Activated naive CD8-positive, alpha-beta T cell treated with anti-CD3 and anti-CD28 coated beads, Interleukin-2, amount 10 ng/mL, durations not matched to agents 7 days and 5 days (primary cell): ENCODE data around the gene MTA1. TPM values are rescaled to one million over a fixed set of nuclear protein-coding genes. Genes with fewer than 3 reads are reported as not detected.

Experiments used
- ATAC-seq: fragments of 150-1000 bp; cut with Tn5 transposase; one replicate; pipeline ENCODE4 v1.10.0; 2021; ENCODE audit warnings: low read depth, moderate library complexity
- POLR2A ChIA-PET: fragments of 350-600 bp; sonication (Branson Sonifier 250); formaldehyde crosslinking; loops from one replicate; lab custom pipeline; 2021; ENCODE audit warnings: antibody characterized with exemption; lab: Charles Lee
- DNase-seq: peaks from one replicate; pipeline ENCODE4 v3.0.0; 2021
- H3K27ac Mint-ChIP-seq: one replicate; pipeline ENCODE4 v1.8.0; 2022; ENCODE audit warnings: mild to moderate bottlenecking, mixed read lengths
- H3K27me3 Mint-ChIP-seq: one replicate; pipeline ENCODE4 v1.8.0; 2022; ENCODE audit warnings: mild to moderate bottlenecking, moderate library complexity, mixed read lengths
- H3K36me3 Mint-ChIP-seq: one replicate; pipeline ENCODE4 v1.8.0; 2021; ENCODE audit warnings: mild to moderate bottlenecking, mixed read lengths
- H3K4me1 Mint-ChIP-seq: one replicate; pipeline ENCODE4 v1.8.0; 2021; ENCODE audit warnings: mixed read lengths
- H3K4me3 Mint-ChIP-seq: one replicate; pipeline ENCODE4 v1.8.0; 2022; ENCODE audit warnings: mild to moderate bottlenecking, moderate library complexity, mixed read lengths
- H3K9me3 Mint-ChIP-seq: one replicate; pipeline ENCODE4 v1.8.0; 2021; ENCODE audit warnings: mixed read lengths
- total RNA-seq, 2 experiments: library from RNA; stranded (reverse); gene quantifications; one replicate each; pipeline ENCODE4 v1.2.3, GENCODE V29; 2021

Gene MTA1
- 100 to 1,000 TPM; 120 to 132 TPM for total RNA-seq

- ATAC-seq (peak; percentile 51), DNase-seq (peak; percentile 76)
- peak within 1 kb of the TSS; percentile 93 for H3K4me3 Mint-ChIP-seq
- no peaks in the 10 kb centered on the region for H3K36me3 Mint-ChIP-seq
- POLR2A ChIA-PET = interaction anchor here (0.6 to 1.2 kb wide), 2 partner anchors 8 to 66 kb away, joined by 5 to 9 read pairs; no protein-coding TSS in a partner anchor
- peaks cover 24% of the 10 kb centered on the region for H3K4me1 Mint-ChIP-seq
- no peaks in the 10 kb centered on the region for H3K27me3 Mint-ChIP-seq
- H3K9me3 Mint-ChIP-seq = no peaks in the 10 kb centered on the region
- peak within 1 kb of the TSS; percentile 89 for H3K27ac Mint-ChIP-seq
Measured at GRCh38 chr14:105419195-105420091, at the start of gene MTA1. Gene MTA1 (plus strand): TSS chr14:105419827. CDS start chr14:105420036, 209 bp downstream.

- Mint-ChIP-seq H3K4me1 (peaks cover 12% of the 10 kb centered on the region), H3K36me3 (peaks cover 3% of the 10 kb centered on the region), H3K27ac (no peak overlapping the region), H3K4me3 (no peak overlapping the region), H3K9me3 (no peaks in the 10 kb centered on the region), H3K27me3 (no peaks in the 10 kb centered on the region)
- no peak for DNase-seq
- POLR2A ChIA-PET = no interaction called here
- ATAC-seq = no peak
Measured at GRCh38 chr14:105374389-105374788, 45.2 kb upstream of the MTA1 start.

DNA sequence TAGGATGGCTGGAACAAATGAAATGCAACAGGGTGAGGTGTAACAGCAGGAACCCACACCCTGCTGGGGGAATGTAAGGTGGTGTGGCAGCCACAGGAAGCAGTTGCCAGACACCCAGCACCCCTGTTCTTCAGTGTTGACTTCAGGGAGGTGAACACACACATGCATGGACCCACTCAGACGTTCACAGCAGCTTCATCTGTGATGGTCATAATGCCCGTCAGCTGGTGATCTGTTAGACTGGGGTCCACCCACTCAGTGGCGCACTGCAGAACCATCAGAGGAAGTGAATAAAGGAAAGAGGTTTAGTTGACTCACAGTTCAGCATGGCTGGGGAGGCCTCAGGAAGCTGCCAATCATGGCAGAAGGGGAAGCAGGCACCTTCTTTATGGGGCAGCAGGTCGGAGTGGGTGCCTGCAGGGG, 44.0 kb upstream of the MTA1 start:
- peak overlapping the region; percentile 68 for H3K4me3 Mint-ChIP-seq
- H3K27ac Mint-ChIP-seq = peak overlapping the region; percentile 90
- peak; percentile 51 for DNase-seq
- H3K4me1 Mint-ChIP-seq = peaks cover 12% of the 10 kb centered on the region
- no peaks in the 10 kb centered on the region for H3K27me3 Mint-ChIP-seq
- POLR2A ChIA-PET = interaction anchor here (0.6 to 1.5 kb wide), 5 partner anchors 23 to 153 kb away, joined by 3 to 6 read pairs (median 3); partner anchors contain the start of gene TEX22
- H3K9me3 Mint-ChIP-seq = no peaks in the 10 kb centered on the region
- peaks cover 3% of the 10 kb centered on the region for H3K36me3 Mint-ChIP-seq
- ATAC-seq = peak; percentile 69

- Mint-ChIP-seq H3K9me3 (no peaks in the 10 kb centered on the region), H3K36me3 (peaks cover 3% of the 10 kb centered on the region), H3K4me3 (no peak overlapping the region), H3K27me3 (no peaks in the 10 kb centered on the region), H3K27ac (no peak overlapping the region), H3K4me1 (peaks cover 10% of the 10 kb centered on the region)
- no peak for DNase-seq
- ATAC-seq = no peak
- POLR2A ChIA-PET = interaction anchor here (1.5 kb wide), 1 partner anchor 152 kb away, joined by 6 read pairs; no protein-coding TSS in a partner anchor
Measured at GRCh38 chr14:105376521-105377440, 42.8 kb upstream of the MTA1 start.

GRCh38 chr14:105377555-105378182, 42.0 kb upstream of the MTA1 start:
- Mint-ChIP-seq H3K27me3 (no peaks in the 10 kb centered on the region), H3K9me3 (no peaks in the 10 kb centered on the region), H3K4me1 (peaks cover 10% of the 10 kb centered on the region), H3K4me3 (no peak overlapping the region), H3K36me3 (peaks cover 3% of the 10 kb centered on the region), H3K27ac (no peak overlapping the region)
- POLR2A ChIA-PET = no interaction called here
- ATAC-seq (no peak), DNase-seq (no peak)

DNA sequence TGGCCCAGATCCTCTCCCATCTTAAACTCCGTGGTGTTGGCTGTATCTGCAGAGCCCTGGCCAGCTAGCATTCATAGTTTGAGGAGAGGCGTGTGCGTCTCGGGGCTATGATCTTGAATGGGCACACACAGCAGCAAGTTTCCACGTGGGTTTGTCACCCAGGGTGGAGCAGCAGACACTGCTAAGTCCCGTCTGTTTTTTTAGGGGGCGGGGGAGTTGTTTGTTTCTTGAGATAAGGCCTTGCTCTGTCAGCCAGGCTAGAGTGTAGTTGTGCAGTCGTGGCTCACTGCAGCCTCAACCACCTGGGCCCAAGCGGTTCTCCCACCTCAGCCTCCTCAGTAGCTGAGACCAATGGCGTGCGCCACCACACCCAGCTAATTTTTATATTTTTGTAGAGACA, 41.4 kb upstream of the MTA1 start:
- Mint-ChIP-seq H3K27me3 (no peaks in the 10 kb centered on the region), H3K36me3 (peaks cover 3% of the 10 kb centered on the region), H3K9me3 (no peaks in the 10 kb centered on the region), H3K27ac (no peak overlapping the region), H3K4me3 (no peak overlapping the region), H3K4me1 (peaks cover 10% of the 10 kb centered on the region)
- no peak for ATAC-seq
- POLR2A ChIA-PET = no interaction called here
- DNase-seq = no peak

DNA sequence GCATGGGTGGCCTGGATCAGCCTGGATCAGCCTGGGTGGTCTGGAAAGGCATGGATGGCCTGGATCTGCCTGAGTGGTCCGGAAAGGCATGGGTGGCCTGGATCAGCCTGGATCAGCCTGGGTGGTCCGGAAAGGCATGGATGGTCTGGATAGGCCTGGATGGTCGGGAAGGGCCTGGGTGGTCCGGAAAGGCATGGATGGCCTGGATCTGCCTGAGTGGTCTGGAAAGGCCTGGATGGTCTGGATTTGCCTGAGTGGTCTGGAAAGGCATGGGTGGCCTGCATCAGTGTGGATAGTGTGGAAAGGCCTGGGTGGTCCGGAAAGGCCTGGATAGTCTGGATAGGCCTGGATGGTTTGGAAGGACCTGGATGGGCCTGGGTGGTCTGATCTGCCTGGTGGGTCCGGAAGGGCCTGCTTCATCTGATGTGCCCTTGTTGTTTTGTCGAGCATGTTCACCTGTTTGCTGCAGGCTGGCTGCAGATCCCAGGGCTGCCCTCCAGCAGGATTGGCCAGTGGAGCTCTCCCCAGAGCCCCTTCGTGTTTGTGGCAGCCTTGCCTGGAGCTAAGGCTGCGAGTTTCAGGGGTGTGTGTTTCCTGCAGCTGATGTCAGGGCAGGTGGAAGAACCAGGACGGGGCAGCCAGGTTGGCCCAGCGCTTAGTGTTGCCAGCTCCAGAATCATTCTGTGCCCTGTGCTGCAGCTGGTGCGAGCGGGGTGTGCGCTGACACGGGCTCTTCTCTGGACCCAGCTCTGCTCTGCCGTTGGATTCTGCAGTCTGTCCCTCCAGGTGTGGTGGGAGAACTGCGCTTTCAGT, 40.5 kb upstream of the MTA1 start:
- ATAC-seq = no peak
- no peak overlapping the region for H3K27ac Mint-ChIP-seq
- POLR2A ChIA-PET = no interaction called here

GRCh38 chr14:105379946-105380345, 39.7 kb upstream of the MTA1 start:
- H3K27ac Mint-ChIP-seq = no peak overlapping the region
- DNase-seq (no peak), ATAC-seq (no peak)
- POLR2A ChIA-PET = no interaction called here
- H3K27me3 Mint-ChIP-seq = no peaks in the 10 kb centered on the region
- H3K4me1 Mint-ChIP-seq = peaks cover 10% of the 10 kb centered on the region
- no peaks in the 10 kb centered on the region for H3K9me3 Mint-ChIP-seq
- H3K36me3 Mint-ChIP-seq = peaks cover 5% of the 10 kb centered on the region
- H3K4me3 Mint-ChIP-seq = no peak overlapping the region

More for the DNA sequence above, 40.5 kb upstream of the MTA1 start:
- Mint-ChIP-seq H3K9me3 (no peaks in the 10 kb centered on the region), H3K27me3 (no peaks in the 10 kb centered on the region), H3K36me3 (peaks cover 5% of the 10 kb centered on the region), H3K4me3 (no peak overlapping the region), H3K4me1 (peaks cover 10% of the 10 kb centered on the region)
- no peak for DNase-seq

GRCh38 chr14:105380756-105381155, 38.9 kb upstream of the MTA1 start:
- no peaks in the 10 kb centered on the region for H3K9me3 Mint-ChIP-seq
- ATAC-seq = no peak

DNA sequence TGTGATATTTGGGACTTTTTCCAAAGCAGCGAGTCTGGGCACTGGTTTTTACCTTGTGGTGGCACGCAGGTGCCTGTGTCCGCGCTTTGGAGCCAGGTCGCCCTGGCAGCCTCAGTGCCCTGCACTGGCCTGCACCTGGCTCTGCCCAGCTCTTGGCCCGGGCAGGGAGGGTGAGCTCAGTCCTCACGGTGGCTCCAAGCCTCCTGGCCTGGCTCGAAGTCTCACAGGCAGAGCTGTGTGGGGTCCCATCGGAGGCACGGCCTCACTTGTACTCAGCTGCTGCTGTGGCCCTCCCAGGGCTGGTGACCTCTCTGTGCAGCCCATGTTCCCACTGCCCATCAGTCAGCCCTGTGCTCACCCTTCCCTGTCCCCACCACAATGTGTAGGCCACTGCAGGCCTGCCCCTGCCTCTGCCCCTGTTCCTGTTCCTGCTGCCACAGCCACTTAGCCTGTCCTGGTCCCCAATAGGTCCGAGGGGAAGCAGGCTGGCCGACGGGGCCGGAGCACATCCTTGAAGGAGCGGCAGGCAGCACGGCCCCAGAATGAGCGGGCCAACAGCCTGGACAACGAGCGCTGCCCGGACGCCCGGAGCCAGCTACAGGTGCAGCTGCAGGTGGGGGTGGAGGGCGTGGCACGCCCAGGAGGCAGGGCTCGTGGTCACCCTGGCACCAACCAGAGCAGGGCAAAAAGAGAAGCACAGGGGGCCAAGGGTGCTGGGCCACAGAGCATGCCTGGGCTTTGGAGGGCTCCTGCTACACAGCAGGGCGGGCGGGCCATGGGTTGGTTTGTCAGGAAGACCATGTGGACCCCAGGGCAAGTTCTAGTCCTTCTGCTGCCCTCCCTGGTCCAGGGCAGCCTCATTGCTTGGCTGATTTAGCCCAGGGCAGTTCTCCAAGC, 37.9 kb upstream of the MTA1 start:
- no peak for DNase-seq
- H3K4me1 Mint-ChIP-seq = no peaks in the 10 kb centered on the region
- no peak overlapping the region for H3K4me3 Mint-ChIP-seq
- no peak for ATAC-seq
- H3K36me3 Mint-ChIP-seq = peaks cover 2% of the 10 kb centered on the region
- no peaks in the 10 kb centered on the region for H3K27me3 Mint-ChIP-seq
- no peak overlapping the region for H3K27ac Mint-ChIP-seq
- POLR2A ChIA-PET = no interaction called here
- no peaks in the 10 kb centered on the region for H3K9me3 Mint-ChIP-seq

More at GRCh38 chr14:105380756-105381155, 38.9 kb upstream of the MTA1 start:
- peaks cover 5% of the 10 kb centered on the region for H3K4me1 Mint-ChIP-seq
- H3K27ac Mint-ChIP-seq = no peak overlapping the region
- no peak for DNase-seq
- H3K27me3 Mint-ChIP-seq = no peaks in the 10 kb centered on the region
- peaks cover 4% of the 10 kb centered on the region for H3K36me3 Mint-ChIP-seq
- H3K4me3 Mint-ChIP-seq = no peak overlapping the region
- POLR2A ChIA-PET = no interaction called here

DNA sequence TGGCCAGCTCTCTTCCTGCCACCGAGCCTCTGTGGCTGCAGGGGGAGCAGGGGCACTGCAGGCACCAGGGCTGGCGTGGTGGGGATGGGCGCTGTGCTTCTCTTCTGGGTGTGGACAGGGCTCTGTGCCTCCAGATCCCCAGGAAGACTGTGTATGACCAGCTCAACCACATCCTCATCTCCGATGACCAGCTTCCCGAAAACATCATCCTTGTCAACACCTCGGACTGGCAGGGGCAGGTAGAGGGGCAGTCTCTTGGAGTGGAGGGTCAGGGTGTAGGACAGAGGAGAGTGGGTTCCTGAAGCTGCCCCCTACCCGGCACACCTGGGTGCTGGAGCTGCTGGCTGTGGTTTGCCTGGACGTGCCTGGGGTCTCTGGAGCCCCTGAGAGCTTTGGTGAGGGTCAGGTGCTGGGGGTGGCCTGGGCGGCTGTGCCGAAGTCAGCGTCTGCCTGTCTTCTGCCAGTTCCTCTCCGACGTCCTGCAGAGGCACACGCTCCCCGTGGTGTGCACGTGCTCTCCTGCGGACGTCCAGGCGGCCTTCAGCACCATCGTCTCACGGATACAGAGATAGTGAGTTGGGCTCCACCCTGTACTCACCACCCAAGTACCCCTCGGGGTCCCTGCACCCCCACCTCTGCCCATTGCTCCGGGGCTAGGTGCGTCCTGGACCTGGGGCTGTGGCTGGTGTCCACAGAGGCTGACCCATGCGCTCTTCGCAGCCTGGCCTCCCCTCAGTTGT, 37.1 kb upstream of the MTA1 start:
- ATAC-seq (no peak), DNase-seq (no peak)
- no peak overlapping the region for H3K4me3 Mint-ChIP-seq
- H3K4me1 Mint-ChIP-seq = no peaks in the 10 kb centered on the region
- no peak overlapping the region for H3K27ac Mint-ChIP-seq
- no peaks in the 10 kb centered on the region for H3K9me3 Mint-ChIP-seq
- H3K27me3 Mint-ChIP-seq = no peaks in the 10 kb centered on the region
- peaks cover 2% of the 10 kb centered on the region for H3K36me3 Mint-ChIP-seq
- POLR2A ChIA-PET = no interaction called here
